ENCODE results near the gene HECTD4.

GRCh38 chr12:112170971-112171596 lies 211.1 kb downstream of the HECTD4 start:
- no peak for TF ChIP-seq CTCF (IDR thresholded peaks at IDR 0.05)
- no peak for TF ChIP-seq POLR2A (IDR thresholded peaks at IDR 0.05)
